Fibroblast of lung (primary cell): Measurements from ENCODE around the gene MCHR2.

ENCODE experiments used
- CTCF ChIP-seq, 2 donors: IDR thresholded peaks in 1 of 2; conservative IDR thresholded peaks in 1 of 2; 1 replicate in 1 of 2; 2 replicates in 1 of 2; pipeline ENCODE4 v1.5.1; 2011 to 2012; ENCODE audit warnings: low read length in 2 of 2, control low read depth in 1 of 2, inconsistent platforms in 1 of 2, low read depth in 1 of 2, mild to moderate bottlenecking in 1 of 2
- EZH2 ChIP-seq: IDR thresholded peaks from 2 replicates; pipeline ENCODE4 v1.5.1; 2012; ENCODE audit warnings: low read length, control low read depth, mild to moderate bottlenecking; ENCODE audit errors: missing control alignments

- no peak for TF ChIP-seq CTCF (conservative IDR thresholded peaks at IDR 0.05 in 1 of 2, IDR thresholded peaks at IDR 0.05 in 1 of 2; ENCODE audit: low read depth in 1 of 2, low read length in 2 of 2)
- TF ChIP-seq EZH2: no peak
Measured at GRCh38 chr6:99951016-99951805, 42.8 kb downstream of the MCHR2 start.
